Colonic mucosa (tissue), 4 donors: ENCODE data around the gene MICAL3. TPM values are rescaled to one million over a fixed set of nuclear protein-coding genes. Genes with fewer than 3 reads are reported as not detected.

Experiments
- DNase-seq: peaks from one replicate; pipeline ENCODE4 v3.0.0-alpha.2; 2020
- H3K27ac ChIP-seq: fragments of 200-600 bp; one replicate; pipeline ENCODE4 v1.8.0; 2021
- H3K27me3 ChIP-seq: fragments of 200-600 bp; one replicate; pipeline ENCODE4 v1.8.0; 2021
- H3K36me3 ChIP-seq: fragments of 200-600 bp; one replicate; pipeline ENCODE4 v1.8.0; 2021
- H3K4me1 ChIP-seq: fragments of 200-600 bp; one replicate; pipeline ENCODE4 v1.8.0; 2021; ENCODE audit warnings: mild to moderate bottlenecking
- H3K4me3 ChIP-seq: fragments of 200-600 bp; one replicate; pipeline ENCODE4 v1.8.0; 2021
- H3K9ac ChIP-seq, 2 donors: one replicate each; pipeline ENCODE4 v1.7.0; 2013; ENCODE audit warnings: control low read depth in 2 of 2, low read depth in 2 of 2, low read length in 2 of 2
- H3K9me3 ChIP-seq: fragments of 200-600 bp; one replicate; pipeline ENCODE4 v1.8.0; 2021
- intact Hi-C: fragments of 100-400 bp; cut with DNase I; formaldehyde crosslinking; loops from one replicate; pipeline ENCODE4 v1.14.1; 2022
- total RNA-seq, 2 donors: library from RNA; stranded (reverse); fragmentation: NEBNext Ultra II Directional in 1 of 2; extraction: Animal tissue kit (Norgen Biotek cat#: 25700) in 1 of 2; gene quantifications; one replicate each; pipeline ENCODE4 v1.2.1, GENCODE V29; 2021
- TF ChIP-seq, protein P1 (sequence below): fragments of 200-600 bp; IDR thresholded peaks from one replicate; pipeline ENCODE4 v1.8.0; 2022; ENCODE audit warnings: antibody characterized with exemption, mild to moderate bottlenecking
- donor health status: healthy.
- donor health status: DM: no; HTN: no; CAD: no.
- donor health status: DM: no; HTN: no; CAD: no.

Gene MICAL3
- total RNA-seq, 2 donors from 2014 or later: 72.5 to 84.5 TPM

DNA sequence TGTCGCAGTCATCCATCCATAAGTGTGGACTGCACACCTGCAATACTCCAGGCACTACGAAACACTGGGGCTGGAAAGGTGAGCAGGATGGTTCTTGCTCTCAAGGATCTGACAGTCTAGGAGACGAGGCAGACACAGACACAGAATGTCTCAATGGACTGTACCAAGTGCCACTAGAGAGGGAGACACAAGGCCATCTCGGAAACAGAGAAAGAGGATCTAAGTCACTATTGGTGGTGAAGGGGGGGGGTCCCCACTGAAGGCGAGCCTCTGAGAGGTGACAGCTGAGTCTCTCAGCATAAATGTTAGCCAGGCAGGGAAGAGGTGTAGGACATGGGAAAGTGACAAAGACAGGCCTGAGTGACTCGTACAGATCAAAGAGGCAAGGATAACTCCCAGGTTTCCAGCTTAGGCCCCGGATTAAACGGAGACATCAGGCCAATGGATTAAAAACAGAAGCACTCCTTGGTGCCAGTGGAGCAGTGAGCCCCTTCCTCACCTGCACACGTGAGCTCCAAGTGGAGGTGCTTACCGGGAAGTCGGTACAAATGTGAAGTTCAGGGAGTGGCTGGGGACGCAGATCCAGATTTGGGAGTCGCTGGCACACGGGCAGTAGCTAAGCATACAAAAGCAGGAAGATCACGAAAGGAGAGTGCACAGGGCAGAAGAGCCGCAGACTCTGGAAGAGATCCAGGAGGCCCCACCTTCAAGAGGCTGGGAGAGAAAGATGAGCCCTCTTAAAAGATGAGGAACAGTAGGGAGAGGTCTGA, 117.2 kb downstream of the MICAL3 start:
- H3K9ac ChIP-seq: no peak overlapping the region
- no peaks in the 10 kb centered on the region for H3K27me3 ChIP-seq
- H3K27ac ChIP-seq: no peak overlapping the region
- DNase-seq: no peak
- no peaks in the 10 kb centered on the region for H3K36me3 ChIP-seq
- no peak overlapping the region for H3K4me3 ChIP-seq
- H3K4me1 ChIP-seq: no peaks in the 10 kb centered on the region
- TF ChIP-seq, protein P1, sequence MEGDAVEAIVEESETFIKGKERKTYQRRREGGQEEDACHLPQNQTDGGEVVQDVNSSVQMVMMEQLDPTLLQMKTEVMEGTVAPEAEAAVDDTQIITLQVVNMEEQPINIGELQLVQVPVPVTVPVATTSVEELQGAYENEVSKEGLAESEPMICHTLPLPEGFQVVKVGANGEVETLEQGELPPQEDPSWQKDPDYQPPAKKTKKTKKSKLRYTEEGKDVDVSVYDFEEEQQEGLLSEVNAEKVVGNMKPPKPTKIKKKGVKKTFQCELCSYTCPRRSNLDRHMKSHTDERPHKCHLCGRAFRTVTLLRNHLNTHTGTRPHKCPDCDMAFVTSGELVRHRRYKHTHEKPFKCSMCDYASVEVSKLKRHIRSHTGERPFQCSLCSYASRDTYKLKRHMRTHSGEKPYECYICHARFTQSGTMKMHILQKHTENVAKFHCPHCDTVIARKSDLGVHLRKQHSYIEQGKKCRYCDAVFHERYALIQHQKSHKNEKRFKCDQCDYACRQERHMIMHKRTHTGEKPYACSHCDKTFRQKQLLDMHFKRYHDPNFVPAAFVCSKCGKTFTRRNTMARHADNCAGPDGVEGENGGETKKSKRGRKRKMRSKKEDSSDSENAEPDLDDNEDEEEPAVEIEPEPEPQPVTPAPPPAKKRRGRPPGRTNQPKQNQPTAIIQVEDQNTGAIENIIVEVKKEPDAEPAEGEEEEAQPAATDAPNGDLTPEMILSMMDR: no peak
- intact Hi-C loops: loop anchor here (10.0 kb wide), 1 partner anchor 168 kb away; the partner anchor contains the start of gene PEX26
- H3K9me3 ChIP-seq: no peaks in the 10 kb centered on the region

DNA sequence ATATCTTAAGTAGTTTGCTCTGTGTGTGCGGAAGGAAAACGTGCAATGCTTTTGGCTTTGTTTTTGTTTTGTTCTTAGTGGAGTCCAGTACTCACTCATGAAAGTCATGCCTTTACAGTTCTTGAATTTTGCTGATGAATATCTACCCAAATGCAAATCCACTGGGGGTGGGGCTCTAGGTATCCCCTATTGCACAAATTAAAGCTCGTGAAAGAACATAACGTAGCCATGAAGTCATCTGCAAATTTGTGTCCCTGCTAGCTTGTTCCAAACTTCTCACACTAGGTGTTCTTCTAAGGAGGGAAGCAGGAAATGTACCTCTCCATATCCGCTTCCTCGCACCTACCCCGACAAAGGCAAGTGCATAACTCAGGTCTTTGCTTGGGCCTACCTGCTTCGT, 118.9 kb downstream of the MICAL3 start:
- H3K27me3 ChIP-seq: no peaks in the 10 kb centered on the region
- DNase-seq: no peak
- H3K4me3 ChIP-seq: no peak overlapping the region
- H3K9ac ChIP-seq: no peak overlapping the region
- no peaks in the 10 kb centered on the region for H3K36me3 ChIP-seq
- intact Hi-C loops: loop anchor here (10.0 kb wide), 1 partner anchor 169 kb away; the partner anchor contains the start of gene PEX26
- no peaks in the 10 kb centered on the region for H3K4me1 ChIP-seq
- no peaks in the 10 kb centered on the region for H3K9me3 ChIP-seq
- H3K27ac ChIP-seq: no peak overlapping the region
- TF ChIP-seq, protein P1: no peak

DNA sequence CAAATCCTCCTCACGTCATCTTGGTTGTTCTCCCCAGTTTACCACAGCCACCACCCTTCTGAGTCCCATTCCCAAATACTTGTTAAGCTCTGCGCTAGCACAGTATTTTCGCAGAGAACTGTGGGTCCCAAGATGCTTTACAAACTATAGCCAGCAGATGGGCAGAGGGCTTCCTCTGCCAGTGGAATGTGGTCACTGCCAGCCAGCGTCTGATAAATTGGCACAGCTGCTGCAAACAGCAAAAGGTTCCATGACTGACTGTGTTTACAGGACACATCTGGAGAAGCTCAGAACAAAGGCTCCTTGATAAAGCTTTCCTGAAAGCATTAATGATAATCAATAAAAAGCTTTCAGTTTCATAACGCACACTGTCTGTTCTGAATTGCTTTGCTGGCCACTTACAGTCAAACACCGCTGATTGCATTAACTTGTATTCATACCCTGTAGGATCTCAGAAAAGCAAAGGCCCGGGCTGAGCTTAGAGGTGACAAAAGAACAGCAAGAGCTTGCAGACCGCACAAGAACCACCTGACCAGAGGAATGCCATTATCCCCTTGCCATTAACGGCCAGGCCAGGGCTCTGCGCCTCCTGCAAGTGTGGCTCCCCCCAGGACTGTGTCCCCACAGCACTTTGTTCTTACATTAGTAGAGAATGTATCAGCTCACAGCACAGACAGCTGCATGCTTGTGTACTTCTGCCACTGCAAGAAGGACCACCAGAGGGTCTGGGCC, 120.6 kb downstream of the MICAL3 start:
- intact Hi-C loops: loop anchor here (10.0 kb wide), 1 partner anchor 171 kb away; the partner anchor contains the start of gene PEX26
- no peaks in the 10 kb centered on the region for H3K9me3 ChIP-seq
- H3K4me3 ChIP-seq: no peak overlapping the region
- H3K27me3 ChIP-seq: no peaks in the 10 kb centered on the region
- TF ChIP-seq, protein P1: no peak
- no peak for DNase-seq
- H3K36me3 ChIP-seq: no peaks in the 10 kb centered on the region
- H3K9ac ChIP-seq: no peak overlapping the region
- no peak overlapping the region for H3K27ac ChIP-seq
- no peaks in the 10 kb centered on the region for H3K4me1 ChIP-seq

DNA sequence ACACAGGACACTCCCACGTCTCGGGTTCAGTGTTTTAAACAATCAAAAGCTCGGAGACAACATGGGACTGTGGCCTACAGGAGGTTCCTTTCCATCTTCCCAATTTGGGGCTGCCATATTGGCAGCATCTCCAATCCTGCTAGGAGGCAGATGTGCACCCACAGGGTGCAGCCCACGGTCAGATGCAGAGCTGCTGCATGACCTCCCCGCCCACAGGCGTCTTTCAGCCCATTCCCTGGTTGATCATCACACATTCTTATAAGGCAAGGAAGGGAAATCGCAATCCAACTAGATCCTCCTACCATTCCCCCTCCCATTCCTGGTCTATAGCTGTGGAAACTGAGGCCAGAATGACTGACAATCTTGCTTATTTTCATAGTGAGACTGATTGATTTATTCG, 121.4 kb downstream of the MICAL3 start:
- no peak overlapping the region for H3K9ac ChIP-seq
- H3K27ac ChIP-seq: no peak overlapping the region
- no peaks in the 10 kb centered on the region for H3K36me3 ChIP-seq
- no peak overlapping the region for H3K4me3 ChIP-seq
- TF ChIP-seq, protein P1: no peak
- intact Hi-C loops: loop anchor here (10.0 kb wide), 1 partner anchor 172 kb away; the partner anchor contains the start of gene PEX26
- DNase-seq: no peak
- H3K27me3 ChIP-seq: no peaks in the 10 kb centered on the region
- H3K4me1 ChIP-seq: no peaks in the 10 kb centered on the region
- H3K9me3 ChIP-seq: no peaks in the 10 kb centered on the region

DNA sequence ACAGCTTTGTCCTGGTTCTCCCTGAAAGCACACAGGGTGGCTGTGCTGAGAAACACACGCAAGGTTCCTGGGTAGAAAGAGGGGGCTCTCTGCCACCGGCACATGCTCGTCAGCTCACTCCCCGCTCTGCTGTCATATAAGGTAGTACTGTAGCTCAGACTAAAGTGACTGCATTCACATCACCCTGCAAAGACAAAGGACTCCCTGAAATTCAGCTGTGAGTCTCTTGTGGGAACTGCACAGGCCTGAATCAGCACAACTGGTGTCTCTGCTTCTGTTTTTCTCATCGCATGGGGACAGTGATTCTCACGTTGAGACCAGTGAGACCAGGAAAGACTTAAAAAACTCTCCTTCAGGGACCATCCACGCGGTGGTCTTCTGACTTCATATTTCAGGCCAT, 126.0 kb downstream of the MICAL3 start:
- Histone ChIP-seq H3K27ac (no peak overlapping the region), H3K36me3 (no peaks in the 10 kb centered on the region), H3K27me3 (no peaks in the 10 kb centered on the region), H3K4me1 (peaks cover 9% of the 10 kb centered on the region), H3K9ac (no peak overlapping the region), H3K4me3 (no peak overlapping the region), H3K9me3 (no peaks in the 10 kb centered on the region)
- no peak for DNase-seq
- TF ChIP-seq, protein P1: no peak
- intact Hi-C loops: no loop called here
